Stomach smooth muscle (tissue), 2 donors: Measurements from ENCODE around the gene EVA1C.

ENCODE experiments used
- H3K27ac ChIP-seq: one replicate; pipeline ENCODE4 v1.7.0; 2013; ENCODE audit warnings: mild to moderate bottlenecking, low read length, inconsistent platforms
- H3K27me3 ChIP-seq, 2 donors: one replicate each; pipeline ENCODE4 v1.7.0; 2013; ENCODE audit warnings: low read length in 2 of 2; ENCODE audit not compliant: insufficient read depth in 2 of 2, control insufficient read depth in 1 of 2
- H3K36me3 ChIP-seq, 2 donors: one replicate each; pipeline ENCODE4 v1.7.0; 2013; ENCODE audit warnings: low read length in 2 of 2; ENCODE audit not compliant: control insufficient read depth in 2 of 2, insufficient read depth in 2 of 2
- H3K4me1 ChIP-seq: one replicate; pipeline ENCODE4 v1.7.0; 2013; ENCODE audit warnings: low read length; ENCODE audit not compliant: control insufficient read depth, insufficient read depth
- H3K4me3 ChIP-seq, 2 donors: one replicate each; pipeline ENCODE4 v1.7.0; 2013; ENCODE audit warnings: low read length in 2 of 2
- H3K9ac ChIP-seq, 2 donors: one replicate each; pipeline ENCODE4 v1.7.0; 2013; ENCODE audit warnings: low read length in 2 of 2, mild to moderate bottlenecking in 1 of 2
- H3K9me3 ChIP-seq, 2 donors: one replicate each; pipeline ENCODE4 v1.7.0; 2013; ENCODE audit warnings: low read length in 2 of 2; ENCODE audit not compliant: control insufficient read depth in 2 of 2
- donor health status: healthy.
- donor health status: Pancreatic carcinoma.

EVA1C gene

DNA sequence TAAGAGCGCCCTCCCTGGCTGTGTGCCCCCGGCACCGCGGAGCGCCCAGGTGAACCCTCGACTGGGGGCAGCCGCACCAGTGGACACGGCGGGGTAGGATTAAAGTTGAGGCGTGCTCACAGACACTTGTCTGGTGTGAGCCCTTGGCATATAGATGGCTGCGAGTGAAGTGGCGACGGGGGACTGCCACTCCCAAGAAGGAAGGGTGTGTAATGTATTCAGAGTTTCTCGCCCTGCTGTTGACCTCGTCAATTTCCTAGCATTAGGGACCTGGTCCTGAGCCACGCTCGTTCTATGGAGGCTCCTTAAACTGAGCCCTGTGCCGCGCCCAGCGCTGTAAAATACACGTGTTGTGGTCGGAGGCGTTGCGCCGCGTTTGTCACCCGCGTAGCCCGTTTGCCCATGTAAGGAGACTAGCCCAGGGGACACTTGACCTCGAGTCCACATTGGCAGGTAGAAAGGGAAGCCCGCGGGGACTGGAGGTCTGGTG, 554 bp downstream of the EVA1C start:
- Histone ChIP-seq H3K27ac (peak overlapping the region; percentile 99), H3K36me3 (peaks cover 2 to 5% of the 10 kb centered on the region in 2 donors), H3K4me3 (peak overlapping the region; percentile 96), H3K9me3 (no peaks in the 10 kb centered on the region), H3K9ac (peak overlapping the region; percentile 97 to 99), H3K4me1 (peaks cover 31% of the 10 kb centered on the region), H3K27me3 (no peaks in the 10 kb centered on the region)

DNA sequence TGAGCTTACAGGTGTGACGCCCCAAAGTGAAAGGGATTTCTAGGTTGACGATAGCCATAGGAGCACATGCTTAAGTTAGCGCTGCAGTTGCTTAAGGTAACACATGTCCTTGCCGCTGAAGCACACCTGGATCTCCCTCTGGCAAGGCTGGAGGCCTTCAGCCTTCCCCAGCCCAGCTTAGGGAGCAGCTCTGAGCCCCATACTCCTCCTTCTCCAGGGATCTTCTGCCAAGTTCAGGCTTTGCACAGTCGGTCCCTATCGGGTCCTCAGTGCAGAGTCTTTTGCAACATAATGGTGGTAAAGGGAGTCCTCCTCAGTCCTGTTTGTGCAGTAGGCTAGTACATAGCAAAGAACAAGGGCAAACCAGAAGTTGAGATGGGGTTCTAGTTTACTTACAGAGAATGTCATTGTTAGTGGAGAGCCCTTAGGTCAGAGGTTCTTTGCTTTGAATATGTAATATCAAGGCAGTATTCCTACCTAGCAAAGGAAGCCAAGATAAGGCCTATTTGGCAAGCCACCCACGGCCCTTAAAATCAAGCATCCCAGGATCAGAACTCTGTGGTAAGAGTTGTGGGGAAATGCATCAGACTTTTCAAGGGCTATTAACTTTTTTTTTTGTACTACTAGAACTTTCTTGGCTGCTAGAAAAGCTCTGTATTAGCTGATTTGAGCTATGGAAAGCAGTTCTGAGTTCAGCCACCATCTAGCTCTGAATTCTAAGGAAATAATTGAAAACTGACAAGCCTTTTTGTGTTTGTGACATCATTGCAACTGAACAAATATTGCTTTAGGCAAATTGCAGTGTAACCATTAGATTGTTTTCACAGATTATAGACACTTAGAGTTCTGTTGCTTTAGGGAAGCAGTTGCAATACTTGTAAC, 1.4 kb downstream of the EVA1C start:
- H3K9me3 ChIP-seq = no peaks in the 10 kb centered on the region
- peaks cover 2 to 5% of the 10 kb centered on the region in 2 donors for H3K36me3 ChIP-seq
- H3K9ac ChIP-seq = peak overlapping the region; percentile 97 to 99
- H3K4me3 ChIP-seq = peak overlapping the region; percentile 96
- H3K4me1 ChIP-seq = peaks cover 31% of the 10 kb centered on the region
- H3K27me3 ChIP-seq = no peaks in the 10 kb centered on the region
- H3K27ac ChIP-seq = peak overlapping the region; percentile 99

DNA sequence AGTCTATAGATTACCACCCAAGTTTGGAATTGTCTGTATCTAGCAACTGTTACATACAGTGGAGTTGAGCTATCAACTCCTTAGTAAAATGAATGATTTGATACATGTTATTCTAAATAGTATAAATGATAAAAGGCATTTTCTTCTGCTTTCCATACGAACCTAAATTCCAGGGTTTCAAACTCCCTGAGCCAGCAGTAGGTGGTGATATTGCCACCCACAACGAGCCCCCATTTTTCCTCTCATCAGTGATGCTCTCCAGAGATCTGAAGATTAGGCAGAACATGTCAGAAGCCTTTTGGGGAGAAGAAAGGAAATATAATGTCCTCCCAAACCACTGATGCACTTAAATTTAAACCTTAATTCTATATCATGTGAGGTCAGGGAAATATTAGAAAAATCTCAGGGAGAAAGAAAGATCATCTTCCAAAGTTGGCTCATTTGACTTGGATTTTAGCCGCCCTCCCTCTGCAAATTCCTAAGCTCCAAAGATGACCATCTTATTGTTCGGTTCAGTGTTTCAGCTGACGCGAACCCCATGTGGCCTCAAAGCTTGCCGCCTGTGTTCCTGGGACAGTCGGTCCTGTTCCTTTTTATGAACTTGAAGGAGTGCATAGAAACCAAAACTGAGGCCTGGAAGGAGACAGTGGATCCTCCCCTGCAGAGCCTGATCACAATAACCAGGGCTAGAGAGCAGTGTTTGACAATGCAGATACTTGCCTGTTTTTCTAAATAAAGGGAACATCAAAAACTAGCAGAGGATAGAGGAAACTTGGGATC, 2.3 kb downstream of the EVA1C start:
- no peaks in the 10 kb centered on the region for H3K27me3 ChIP-seq
- H3K4me1 ChIP-seq = peaks cover 31% of the 10 kb centered on the region
- peaks cover 2 to 5% of the 10 kb centered on the region in 2 donors for H3K36me3 ChIP-seq
- H3K27ac ChIP-seq = peak overlapping the region; percentile 99
- H3K4me3 ChIP-seq = no peak overlapping the region
- H3K9me3 ChIP-seq = no peaks in the 10 kb centered on the region
- no peak overlapping the region for H3K9ac ChIP-seq

DNA sequence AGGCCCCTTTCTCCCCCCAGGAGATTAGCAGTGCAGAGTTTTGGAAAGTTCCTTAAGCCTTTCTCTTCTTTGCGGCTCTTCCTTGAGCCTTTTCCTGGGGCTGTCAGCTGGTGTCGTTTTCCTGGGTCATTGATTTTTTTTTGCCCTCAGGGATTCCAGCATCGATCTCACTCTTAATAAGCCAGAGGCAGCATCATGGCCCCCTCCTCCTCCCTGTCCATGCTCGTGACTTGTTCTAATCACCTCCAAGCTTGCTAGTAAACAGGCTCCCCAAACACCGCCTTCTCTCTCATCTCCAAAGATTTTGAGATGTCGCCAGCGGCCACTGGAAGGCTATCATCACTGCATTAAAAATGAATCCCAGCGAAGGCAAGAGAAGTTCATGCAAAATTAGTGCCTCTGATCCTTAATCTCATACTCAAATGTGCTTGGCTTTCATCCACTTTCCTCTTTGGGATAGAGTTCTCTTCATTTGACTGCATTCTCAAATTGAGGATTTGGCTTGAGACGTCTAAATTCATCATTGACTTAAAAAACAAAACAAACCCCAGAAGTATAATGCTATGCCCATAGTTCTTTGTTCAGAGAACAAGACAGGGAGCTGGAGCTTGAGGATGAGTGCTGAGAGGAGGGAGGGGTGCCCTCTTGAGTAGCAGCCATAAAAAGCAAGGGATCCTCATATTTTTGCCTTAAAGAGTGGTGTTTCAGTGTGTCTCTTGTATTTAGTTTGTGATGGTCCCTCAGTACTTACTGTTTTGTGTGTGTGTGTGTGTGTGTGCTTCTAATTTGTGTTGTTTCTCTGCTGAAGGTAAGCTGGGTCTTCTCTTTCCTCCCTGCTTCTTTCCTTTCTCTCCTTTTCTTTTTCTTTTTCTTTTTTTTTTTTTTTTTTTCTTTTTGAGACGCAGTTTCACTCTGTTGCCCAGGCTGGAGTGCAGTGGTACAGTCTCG, 3.2 kb downstream of the EVA1C start:
- no peak overlapping the region for H3K9ac ChIP-seq
- H3K4me1 ChIP-seq = peaks cover 26% of the 10 kb centered on the region
- no peaks in the 10 kb centered on the region for H3K9me3 ChIP-seq
- H3K27me3 ChIP-seq = no peaks in the 10 kb centered on the region
- no peak overlapping the region for H3K4me3 ChIP-seq
- H3K36me3 ChIP-seq = peaks cover 2 to 5% of the 10 kb centered on the region in 2 donors
- H3K27ac ChIP-seq = no peak overlapping the region

DNA sequence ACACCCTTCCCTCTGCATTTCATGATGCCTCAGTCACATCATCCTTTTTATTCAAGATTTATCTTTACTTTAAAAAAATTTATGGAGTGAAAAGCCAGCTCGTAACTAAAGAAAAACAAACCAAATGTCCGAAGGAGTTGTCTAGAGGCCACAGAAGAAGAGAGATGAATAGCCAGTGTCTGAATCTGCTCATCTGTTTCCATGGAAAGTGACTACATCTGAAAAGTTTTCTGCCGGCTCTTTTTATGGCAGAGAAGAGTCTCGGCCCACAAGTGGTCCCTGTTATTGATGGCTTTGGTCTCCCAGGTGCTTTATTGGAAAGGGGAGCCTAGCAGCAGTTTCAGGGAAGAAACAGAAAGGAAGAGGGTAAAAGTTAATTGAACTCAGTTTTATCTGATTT, 5.6 kb downstream of the EVA1C start:
- no peak overlapping the region for H3K4me3 ChIP-seq
- H3K27me3 ChIP-seq = no peaks in the 10 kb centered on the region
- no peaks in the 10 kb centered on the region for H3K9me3 ChIP-seq
- H3K27ac ChIP-seq = no peak overlapping the region
- peaks cover 8% of the 10 kb centered on the region for H3K4me1 ChIP-seq
- peaks cover 2 to 5% of the 10 kb centered on the region in 2 donors for H3K36me3 ChIP-seq
- no peak overlapping the region for H3K9ac ChIP-seq

DNA sequence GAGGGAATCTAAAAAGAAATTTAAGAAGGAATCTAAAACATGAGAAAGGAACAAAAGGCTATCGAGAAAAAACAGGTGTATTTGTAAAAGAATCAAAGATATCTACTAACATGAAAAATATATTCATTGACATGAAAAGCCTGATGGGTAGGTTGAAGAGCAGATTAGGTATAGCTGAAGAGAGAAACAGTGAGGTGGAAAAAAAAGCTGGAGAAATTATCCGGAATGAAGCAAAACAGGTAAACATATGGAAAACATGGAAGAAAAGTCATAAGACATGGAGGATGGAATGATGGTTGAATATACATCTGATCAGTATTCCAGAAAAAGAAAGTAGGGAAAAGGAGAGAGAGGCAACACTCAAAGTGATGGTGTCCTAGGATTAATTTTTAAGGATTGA, 9.6 kb downstream of the EVA1C start:
- Histone ChIP-seq H3K4me1 (peaks cover 2% of the 10 kb centered on the region), H3K36me3 (peaks cover 2 to 5% of the 10 kb centered on the region in 2 donors), H3K9ac (no peak overlapping the region), H3K9me3 (no peaks in the 10 kb centered on the region), H3K27me3 (no peaks in the 10 kb centered on the region), H3K4me3 (no peak overlapping the region), H3K27ac (no peak overlapping the region)

DNA sequence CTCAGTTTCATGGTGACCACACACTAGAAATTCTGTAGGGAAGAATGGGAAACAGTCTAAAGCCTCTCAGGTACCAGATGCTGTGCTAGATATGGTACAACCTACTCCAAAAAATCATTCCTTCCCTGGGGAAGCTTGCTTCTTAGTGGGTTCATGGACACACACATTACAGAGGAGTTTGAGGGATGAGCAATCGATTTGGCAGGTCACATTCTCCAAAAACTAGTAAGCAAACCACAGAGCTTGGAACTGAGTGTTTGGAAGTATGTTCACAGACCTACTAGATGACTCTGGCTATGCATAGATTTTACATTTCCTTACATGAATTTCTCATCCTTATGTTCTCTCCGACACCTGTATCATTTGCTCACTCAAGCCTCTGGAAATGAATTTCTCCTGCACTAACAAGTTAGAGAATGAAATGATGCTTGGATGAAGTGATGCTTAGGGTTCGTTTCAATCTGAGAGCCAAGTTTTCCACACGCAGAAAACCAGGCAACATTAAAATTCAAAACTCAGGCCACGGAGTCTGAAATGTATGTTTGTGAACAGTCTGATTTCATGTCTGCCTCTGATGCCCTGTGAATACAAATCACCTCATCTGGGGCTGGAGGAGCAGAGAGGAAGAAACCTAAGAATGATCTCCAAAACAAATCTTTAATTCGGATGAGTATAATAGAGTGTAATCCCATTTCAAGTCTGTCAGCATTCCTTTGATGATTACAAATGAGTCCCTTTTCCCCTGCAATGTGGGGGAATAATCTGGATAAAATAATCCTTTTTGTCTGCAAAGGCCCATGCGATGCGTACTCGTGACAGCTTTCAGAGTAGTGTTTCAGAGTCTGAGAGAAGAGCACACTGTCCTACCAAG, 11.0 kb downstream of the EVA1C start:
- H3K4me1 ChIP-seq = peaks cover 2% of the 10 kb centered on the region
- no peak overlapping the region for H3K27ac ChIP-seq

DNA sequence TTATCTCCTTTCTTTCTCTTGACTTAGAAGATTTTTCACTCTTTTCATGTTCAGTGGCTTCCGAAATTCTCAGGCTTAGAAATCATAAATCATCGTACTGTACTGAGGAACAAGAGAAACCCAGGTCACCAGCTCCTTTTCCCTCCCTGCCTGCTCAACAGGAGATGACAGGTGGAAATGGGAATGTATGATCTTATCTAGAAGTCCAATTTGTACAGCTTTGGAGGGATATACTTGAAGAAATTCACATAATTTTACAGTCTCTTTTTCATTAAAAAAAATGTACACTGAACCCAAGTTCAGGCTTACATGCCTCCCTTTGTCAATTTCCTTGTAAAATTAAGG, 11.7 kb downstream of the EVA1C start:
- Histone ChIP-seq H3K27ac (no peak overlapping the region), H3K36me3 (peaks cover 0 to 2% of the 10 kb centered on the region in 2 donors), H3K9me3 (no peaks in the 10 kb centered on the region), H3K4me3 (no peak overlapping the region), H3K27me3 (no peaks in the 10 kb centered on the region), H3K4me1 (peaks cover 2% of the 10 kb centered on the region), H3K9ac (no peak overlapping the region)

More for the DNA sequence above, 11.0 kb downstream of the EVA1C start:
- Histone ChIP-seq H3K4me3 (no peak overlapping the region), H3K36me3 (peaks cover 0 to 2% of the 10 kb centered on the region in 2 donors), H3K9me3 (no peaks in the 10 kb centered on the region), H3K9ac (no peak overlapping the region), H3K27me3 (no peaks in the 10 kb centered on the region)

DNA sequence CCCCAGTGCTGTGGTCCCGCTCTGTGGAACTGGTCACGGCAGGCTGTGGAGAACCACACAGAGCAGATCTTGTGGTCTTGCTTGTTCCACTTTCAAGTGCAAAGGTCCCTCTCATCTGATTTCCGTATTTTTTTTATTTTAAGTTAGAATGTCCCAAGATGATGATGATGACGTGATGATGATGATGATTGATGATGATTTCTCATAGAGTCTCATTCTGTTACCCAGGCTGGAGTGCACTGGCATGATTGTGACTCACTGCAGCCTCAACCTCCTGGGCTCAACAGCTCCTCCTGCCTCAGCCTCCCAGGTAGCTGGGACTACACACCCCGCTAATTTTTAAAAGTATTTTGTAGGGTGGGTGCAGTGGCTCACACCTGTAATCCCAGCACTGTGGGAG, 12.2 kb downstream of the EVA1C start:
- no peak overlapping the region for H3K9ac ChIP-seq
- H3K27ac ChIP-seq = no peak overlapping the region
- no peaks in the 10 kb centered on the region for H3K9me3 ChIP-seq
- H3K36me3 ChIP-seq = peaks cover 0 to 2% of the 10 kb centered on the region in 2 donors
- H3K4me3 ChIP-seq = no peak overlapping the region
- H3K27me3 ChIP-seq = no peaks in the 10 kb centered on the region
- H3K4me1 ChIP-seq = peaks cover 2% of the 10 kb centered on the region
